Head of caudate nucleus (tissue), 42 donors: ENCODE data around the gene MLH1.

Experiments used
- DNase-seq, 42 donors: peaks; one replicate each; pipeline versions ENCODE4 v3.0.0 to v3.0.0-alpha.2; 2020 to 2021; ENCODE audit warnings: mixed read lengths in 7 of 42
- intact Hi-C: fragments of 100-400 bp; cut with DNase I; formaldehyde crosslinking; loops from one replicate; pipeline ENCODE4 v1.15.0; 2022

MLH1 gene

GRCh38 chr3:37067577-37067976 is 74.3 kb downstream of the MLH1 start:
- no peak for DNase-seq
- intact Hi-C loops, result no loop called here

- intact Hi-C loops, result no loop called here
- no peak for DNase-seq
These were observed 74.7 kb downstream of the MLH1 start for GRCh38 chr3:37068031-37068430.

DNA sequence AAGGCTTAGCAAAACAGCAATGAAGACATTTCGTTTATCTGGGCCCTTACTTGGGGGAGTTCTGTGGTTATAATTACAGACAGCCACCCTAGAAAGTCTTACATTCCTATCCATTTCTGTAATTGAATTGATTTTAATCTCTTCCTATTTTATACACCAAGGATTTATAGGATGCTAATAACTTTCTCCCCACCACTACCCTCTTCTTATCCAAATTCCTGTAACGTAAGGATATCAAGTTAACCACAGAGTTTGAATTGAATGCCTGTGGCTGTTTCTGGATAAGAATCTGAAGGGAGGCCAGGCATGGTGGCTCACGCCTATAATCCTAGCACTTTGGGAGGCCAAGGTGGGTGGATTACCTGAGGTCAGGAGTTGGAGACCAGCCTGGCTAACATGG is 78.6 kb downstream of the MLH1 start:
- DNase-seq, result no peak
- intact Hi-C loops, result no loop called here

DNA sequence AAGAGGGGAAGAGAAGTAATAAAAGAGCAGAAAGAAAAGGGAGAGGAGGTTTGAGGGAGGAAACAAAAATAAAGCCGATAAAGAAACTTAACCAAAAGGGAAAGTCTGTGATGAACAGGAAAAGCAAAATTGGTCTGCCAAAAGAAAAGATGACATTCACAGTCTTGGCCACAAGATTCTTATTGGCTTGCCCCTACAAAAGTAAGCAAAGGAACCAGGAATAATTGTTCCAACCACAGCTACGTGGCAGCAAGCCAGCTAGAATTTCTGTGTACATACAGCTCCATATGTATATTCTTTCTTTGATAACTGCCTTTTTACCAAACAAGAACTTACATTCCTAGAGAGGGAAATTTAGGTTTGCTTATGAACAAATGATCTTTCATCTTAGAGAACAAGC is 79.6 kb downstream of the MLH1 start:
- intact Hi-C loops, result no loop called here
- DNase-seq, result no peak

DNA sequence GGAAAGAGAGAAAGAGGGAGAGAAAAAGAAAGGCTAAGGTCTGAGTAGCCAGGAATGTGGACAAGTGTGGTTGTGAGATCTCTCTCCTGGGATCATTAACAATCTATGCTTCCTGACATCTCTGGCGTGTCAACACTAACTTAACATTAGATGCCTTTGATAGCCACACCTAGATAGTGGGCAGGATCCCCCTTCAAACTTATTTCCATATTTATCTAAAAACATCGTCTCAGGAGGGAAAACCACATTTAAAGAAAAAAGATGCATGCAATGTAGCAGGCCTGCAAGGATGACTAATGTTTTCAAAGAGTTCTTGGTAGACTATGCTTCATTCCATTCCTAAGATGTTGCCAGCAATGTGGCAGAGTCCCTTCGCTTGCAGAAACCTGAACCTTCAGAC is 80.9 kb downstream of the MLH1 start:
- intact Hi-C loops, result no loop called here
- DNase-seq, result no peak

DNA sequence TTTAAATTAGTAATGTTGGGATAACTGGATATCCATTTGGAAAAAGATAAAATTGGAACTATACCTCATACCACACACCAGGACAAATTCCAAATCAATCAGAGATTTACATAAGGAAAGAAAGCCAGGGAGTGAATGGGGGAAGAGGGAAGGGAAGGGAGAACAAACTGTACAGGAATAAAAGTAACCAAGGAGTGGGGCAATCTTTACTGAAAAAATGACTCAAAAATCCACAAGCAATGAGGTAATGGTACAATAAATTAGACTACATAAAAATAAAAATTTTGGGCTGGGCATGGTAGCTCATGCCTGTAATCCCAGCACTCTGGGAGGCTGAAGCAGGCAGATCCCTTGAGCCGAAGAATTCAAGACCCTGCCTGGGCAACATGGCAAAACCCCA is 82.6 kb downstream of the MLH1 start:
- intact Hi-C loops, result no loop called here

GRCh38 chr3:37082317-37082716 is 89.0 kb downstream of the MLH1 start:
- DNase-seq, result no peak
- intact Hi-C loops, result no loop called here

More for the DNA sequence above, 82.6 kb downstream of the MLH1 start:
- no peak for DNase-seq

DNA sequence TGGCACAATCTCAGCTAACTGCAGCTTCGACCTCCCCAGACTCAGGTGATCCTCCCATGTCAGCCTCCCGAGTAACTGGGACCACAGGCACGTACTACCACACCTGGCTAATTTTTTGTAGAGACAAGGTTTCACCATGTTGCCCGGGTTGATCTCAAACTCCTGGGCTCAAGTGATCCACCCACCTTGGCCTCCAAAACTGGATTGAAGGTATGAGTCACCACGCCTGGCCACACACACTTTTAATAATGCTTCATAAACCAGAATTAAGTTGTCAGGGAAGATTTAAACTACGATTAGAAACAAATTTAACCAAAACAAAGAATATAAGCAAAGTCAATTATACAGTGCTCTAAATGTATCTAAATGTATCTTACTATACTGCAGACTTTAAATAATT is 93.6 kb downstream of the MLH1 start:
- no peak for DNase-seq
- intact Hi-C loops, result no loop called here

DNA sequence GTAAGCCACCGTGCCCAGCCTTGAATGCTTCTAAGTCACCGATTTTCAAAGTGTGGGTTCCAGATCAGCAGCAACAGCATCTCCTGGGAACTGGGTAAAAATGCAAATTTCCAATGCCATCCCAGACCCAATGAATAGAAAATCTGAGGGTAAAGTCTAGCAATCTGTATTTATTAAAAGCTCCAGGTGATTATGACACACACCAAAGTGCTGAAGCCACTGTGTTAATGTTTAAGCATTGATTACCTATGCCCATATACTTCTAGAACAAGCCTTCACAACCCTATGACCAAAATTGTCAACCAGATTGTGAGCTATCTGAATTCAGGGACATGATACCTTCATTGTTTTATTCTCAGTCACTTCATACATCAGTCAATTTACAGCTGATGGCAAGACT is 94.6 kb downstream of the MLH1 start:
- DNase-seq, result no peak
- intact Hi-C loops, result no loop called here

DNA sequence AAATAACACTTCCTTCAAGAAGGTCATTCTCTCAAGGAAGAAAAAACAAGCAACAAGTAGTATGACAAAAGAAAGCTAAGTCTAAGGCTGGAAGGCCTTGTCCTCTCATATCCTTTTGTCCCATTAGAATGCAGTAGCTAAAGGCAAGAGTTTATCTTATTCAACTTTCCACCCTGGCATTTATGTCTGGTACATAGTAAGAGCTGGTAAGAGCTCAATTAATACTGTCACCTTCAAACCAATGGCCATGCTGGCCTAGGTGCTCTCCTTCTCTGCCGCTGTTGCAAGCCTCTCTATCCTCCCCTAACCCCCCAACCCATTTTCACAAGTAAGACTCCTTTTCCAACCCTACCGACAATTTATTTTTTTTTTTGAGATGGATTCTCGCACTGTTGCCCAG is 99.2 kb downstream of the MLH1 start:
- DNase-seq, result no peak
- intact Hi-C loops, result no loop called here

DNA sequence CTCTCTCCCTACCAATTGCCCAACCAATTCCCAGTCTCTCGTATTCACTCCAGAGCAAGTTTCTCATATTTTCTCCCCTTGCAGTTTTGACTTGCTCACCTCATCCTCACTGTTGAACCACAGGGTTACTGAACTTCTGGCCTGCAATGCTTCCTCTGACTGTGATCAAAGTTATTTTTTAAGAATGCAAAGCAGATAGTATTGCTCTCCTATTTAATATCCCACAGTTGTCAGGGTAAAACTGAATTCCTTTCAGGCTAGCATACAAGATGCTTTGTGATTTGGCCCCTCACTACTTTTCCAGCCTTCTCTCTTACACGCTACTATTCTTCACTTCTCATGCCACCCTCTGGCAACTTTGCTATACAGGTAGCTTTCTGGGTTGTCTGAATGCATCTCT is 100.2 kb downstream of the MLH1 start:
- DNase-seq, result no peak
- intact Hi-C loops, result no loop called here

DNA sequence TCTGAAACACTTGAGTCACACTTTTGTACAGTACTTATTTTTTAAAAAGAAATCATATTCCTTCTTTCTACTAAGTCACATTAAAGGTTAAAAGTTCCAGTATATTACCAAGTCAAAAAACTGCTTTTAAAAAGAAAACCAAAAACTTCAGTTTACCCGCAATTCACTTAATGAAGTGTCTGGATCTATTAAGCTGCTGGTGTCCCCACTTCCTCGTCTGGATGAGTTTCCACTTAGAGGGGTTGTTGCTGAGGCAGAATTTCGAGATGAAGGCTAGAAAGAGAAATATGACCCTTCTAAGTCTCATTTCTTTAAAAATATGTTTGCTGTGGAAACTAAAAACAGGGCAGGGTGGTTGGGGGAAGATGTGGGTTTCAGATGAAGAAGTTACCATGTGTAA is 101.3 kb downstream of the MLH1 start:
- DNase-seq, result no peak
- intact Hi-C loops, result no loop called here

- no peak for DNase-seq
- intact Hi-C loops, result no loop called here
These were observed 103.0 kb downstream of the MLH1 start for GRCh38 chr3:37096288-37096687.

- intact Hi-C loops, result no loop called here
- no peak for DNase-seq
These were observed 103.7 kb downstream of the MLH1 start for GRCh38 chr3:37096975-37097374.

DNA sequence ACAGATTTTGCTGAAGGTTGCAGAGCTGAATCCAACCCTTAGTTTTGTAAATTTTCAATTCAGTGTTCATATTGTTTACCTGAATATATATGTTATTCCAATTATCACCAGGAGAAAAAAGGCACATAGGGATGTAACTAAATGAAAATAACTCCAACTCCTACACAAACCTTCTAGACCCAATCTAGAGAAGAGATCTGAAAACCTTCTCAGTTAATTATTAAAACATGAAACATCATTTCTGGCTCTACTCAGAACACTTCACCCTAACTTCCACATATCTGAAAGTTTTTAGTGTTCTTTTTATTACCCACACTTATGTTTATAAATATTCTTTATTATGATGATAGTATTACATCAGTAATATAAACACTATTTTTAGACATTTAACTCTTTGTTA is 104.5 kb downstream of the MLH1 start:
- no peak for DNase-seq
- intact Hi-C loops, result no loop called here

- intact Hi-C loops, result no loop called here
- DNase-seq, result no peak
These were observed 105.6 kb downstream of the MLH1 start for GRCh38 chr3:37098884-37099283.

DNA sequence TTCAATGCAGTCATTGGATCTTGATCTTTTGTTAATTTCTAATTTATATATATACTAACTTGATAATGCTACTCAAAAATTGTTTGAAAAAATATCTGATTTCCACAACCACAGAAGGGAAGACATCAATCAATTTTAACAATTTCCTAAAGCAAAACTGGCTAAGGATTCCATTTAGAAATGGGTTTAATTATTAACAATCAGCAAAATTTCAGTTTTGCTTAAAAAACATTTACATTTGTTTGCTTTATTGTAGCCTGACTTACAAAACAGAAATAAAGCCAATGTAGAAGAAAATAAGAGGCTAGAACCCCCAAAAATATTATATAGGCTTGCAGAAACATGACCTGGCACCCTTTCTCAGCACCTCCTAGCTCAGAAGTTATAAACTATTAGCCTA is 106.2 kb downstream of the MLH1 start:
- intact Hi-C loops, result no loop called here
- no peak for DNase-seq

GRCh38 chr3:37100411-37100810 is 107.1 kb downstream of the MLH1 start:
- intact Hi-C loops, result no loop called here
- no peak for DNase-seq
